ENCODE data around the gene LMNA. TPM values are rescaled to one million over a fixed set of nuclear protein-coding genes. Genes with fewer than 3 reads are reported as not detected.

LMNA gene
- total RNA-seq, 1 donor from 2014 or later: 235 TPM

GRCh38 chr1:156154317-156154749 lies 39.8 kb downstream of the LMNA start:
- H3K27ac ChIP-seq: peak overlapping the region; percentile 51
- DNase-seq (peak; percentile 80), ATAC-seq (peak; percentile 90)
- no peak for TF ChIP-seq CTCF (IDR thresholded peaks at IDR 0.05)
- no peaks in the 10 kb centered on the region for H3K27me3 ChIP-seq
- H3K36me3 ChIP-seq: no peaks in the 10 kb centered on the region
- intact Hi-C loops (cut with DNase I): no loop called here
- peak overlapping the region; percentile 37 for H3K4me3 ChIP-seq
- no peaks in the 10 kb centered on the region for H3K9me3 ChIP-seq
- H3K4me1 ChIP-seq: peaks cover 11% of the 10 kb centered on the region

- intact Hi-C loops (cut with DNase I): no loop called here
- no peaks in the 10 kb centered on the region for H3K9me3 ChIP-seq
- H3K27me3 ChIP-seq: no peaks in the 10 kb centered on the region
- peaks cover 10% of the 10 kb centered on the region for H3K4me1 ChIP-seq
- no peak for TF ChIP-seq CTCF (IDR thresholded peaks at IDR 0.05)
- no peaks in the 10 kb centered on the region for H3K36me3 ChIP-seq
- ATAC-seq (no peak), DNase-seq (no peak)
- H3K4me3 ChIP-seq: no peak overlapping the region
- H3K27ac ChIP-seq: no peak overlapping the region
Measured at GRCh38 chr1:156155756-156156510, 41.4 kb downstream of the LMNA start.

GRCh38 chr1:156157506-156157905 lies 43.0 kb downstream of the LMNA start:
- no peak for ATAC-seq
- H3K9me3 ChIP-seq: no peaks in the 10 kb centered on the region
- no peak overlapping the region for H3K4me3 ChIP-seq
- intact Hi-C loops (cut with DNase I): no loop called here
- DNase-seq: no peak
- no peak overlapping the region for H3K27ac ChIP-seq
- no peak for TF ChIP-seq CTCF (IDR thresholded peaks at IDR 0.05)
- H3K4me1 ChIP-seq: peaks cover 19% of the 10 kb centered on the region
- no peaks in the 10 kb centered on the region for H3K36me3 ChIP-seq
- H3K27me3 ChIP-seq: no peaks in the 10 kb centered on the region

- no peak for TF ChIP-seq CTCF (IDR thresholded peaks at IDR 0.05)
- intact Hi-C loops (cut with DNase I): no loop called here
Measured at GRCh38 chr1:156157966-156158365, 43.5 kb downstream of the LMNA start.

GRCh38 chr1:156160000-156160742 lies 45.7 kb downstream of the LMNA start:
- DNase-seq (no peak), ATAC-seq (no peak)
- no peaks in the 10 kb centered on the region for H3K27me3 ChIP-seq
- peak overlapping the region; percentile 63 for H3K27ac ChIP-seq
- H3K36me3 ChIP-seq: no peaks in the 10 kb centered on the region
- H3K4me1 ChIP-seq: peaks cover 19% of the 10 kb centered on the region
- intact Hi-C loops (cut with DNase I): no loop called here
- H3K9me3 ChIP-seq: no peaks in the 10 kb centered on the region
- no peak for TF ChIP-seq CTCF (IDR thresholded peaks at IDR 0.05)
- H3K4me3 ChIP-seq: peak overlapping the region; percentile 33

More at GRCh38 chr1:156157966-156158365, 43.5 kb downstream of the LMNA start:
- Histone ChIP-seq H3K36me3 (no peaks in the 10 kb centered on the region), H3K4me1 (peaks cover 20% of the 10 kb centered on the region), H3K27ac (no peak overlapping the region), H3K27me3 (no peaks in the 10 kb centered on the region), H3K4me3 (no peak overlapping the region), H3K9me3 (no peaks in the 10 kb centered on the region)
- ATAC-seq: no peak
- DNase-seq: no peak
